ENCODE results near the gene DSC3. TPM values are rescaled to one million over a fixed set of nuclear protein-coding genes. Genes with fewer than 3 reads are reported as not detected.

DSC3 gene
- total RNA-seq (2021), result not detected in 2 replicates
- percentile 7 among the genes with signal in this experiment for Bru-seq, nascent RNA
- percentile 9 among the genes with signal in this experiment for BruChase-seq, experiment 1, labeled RNA remaining after a 2-hour chase
- BruChase-seq, experiment 2, labeled RNA remaining after a 6-hour chase, result percentile 11 among the genes with signal in this experiment
- long read RNA-seq, result 0 reads

- Histone ChIP-seq H3K36me3 (ENCODE audit: low read depth) (no peaks in the 10 kb centered on the region), H2AFZ (no peak within 1 kb of the TSS), H3K9me2 (ENCODE audit: insufficient read depth) (no peaks in the 10 kb centered on the region), H3K4me2 (no peak within 1 kb of the TSS), H3K4me3 (no peak within 1 kb of the TSS), H3K4me1 (replicated peaks; ENCODE audit: insufficient read depth) (no peaks in the 10 kb centered on the region), H3K27me3 (ENCODE audit: insufficient read depth, low read depth) (no peaks in the 10 kb centered on the region), H3F3A (ENCODE audit: insufficient read depth, low read depth) (no peaks in the 10 kb centered on the region), H3K9me3 (ENCODE audit: insufficient read depth, low read depth) (no peaks in the 10 kb centered on the region), H3K27ac (no peak within 1 kb of the TSS), H3K79me2 (ENCODE audit: low read depth) (no peaks in the 10 kb centered on the region), H4K20me1 (ENCODE audit: insufficient read depth) (no peaks in the 10 kb centered on the region)
- no TSS peak for BruUV-seq (replicated peaks)
- no peak for DNase-seq
- CTCF ChIA-PET, result no interaction called here
- POLR2A ChIA-PET (ENCODE audit: unreplicated experiment), result interaction anchor here (0.6 kb wide), 1 partner anchor 153 kb away, joined by 4 read pairs; no protein-coding TSS in a partner anchor
- TF ChIP-seq EZH2 (IDR thresholded peaks at IDR 0.05; ENCODE audit: low read depth) (no peak), CTCF (conservative IDR thresholded peaks at IDR 0.05) (no peak)
- intact Hi-C loops (cut with micrococcal nuclease; ENCODE audit: unreplicated experiment), result no loop called here
Observed at GRCh38 chr18:31042406-31043181, at the start of gene DSC3. Gene DSC3, minus strand, starts transcription at chr18:31042742. Its CDS starts 82 bp downstream, at chr18:31042660.

- intact Hi-C loops (cut with micrococcal nuclease; ENCODE audit: unreplicated experiment), result no loop called here
- H3K36me3 ChIP-seq (ENCODE audit: low read depth), result no peaks in the 10 kb centered on the region; the same call in 1 of the 2 replicates
- no peak overlapping the region for H3K4me2 ChIP-seq
- no peaks in the 10 kb centered on the region for H3K9me3 ChIP-seq (ENCODE audit: insufficient read depth, low read depth)
- no peak overlapping the region for H2AFZ ChIP-seq
- TF ChIP-seq EZH2 (IDR thresholded peaks at IDR 0.05; ENCODE audit: low read depth), result no peak
- no peak for TF ChIP-seq CTCF (conservative IDR thresholded peaks at IDR 0.05)
- H3F3A ChIP-seq (ENCODE audit: insufficient read depth, low read depth), result no peaks in the 10 kb centered on the region
- BruUV-seq (replicated peaks), result no TSS peak
- no peaks in the 10 kb centered on the region for H3K79me2 ChIP-seq (ENCODE audit: low read depth)
- H3K27ac ChIP-seq, result no peak overlapping the region
- no peak for DNase-seq
- H3K27me3 ChIP-seq (ENCODE audit: insufficient read depth, low read depth), result no peaks in the 10 kb centered on the region
- POLR2A ChIA-PET (ENCODE audit: unreplicated experiment), result no interaction called here
- no peak overlapping the region for H3K4me3 ChIP-seq
- H4K20me1 ChIP-seq (ENCODE audit: insufficient read depth), result no peaks in the 10 kb centered on the region
- H3K4me1 ChIP-seq (replicated peaks; ENCODE audit: insufficient read depth), result no peaks in the 10 kb centered on the region
- no peaks in the 10 kb centered on the region for H3K9me2 ChIP-seq (ENCODE audit: insufficient read depth)
- CTCF ChIA-PET, result no interaction called here
Observed at GRCh38 chr18:31091350-31091749, 48.8 kb upstream of the DSC3 start.

- Histone ChIP-seq H3K27ac (no peak overlapping the region), H3K4me1 (replicated peaks; ENCODE audit: insufficient read depth) (no peaks in the 10 kb centered on the region), H3K79me2 (ENCODE audit: low read depth) (no peaks in the 10 kb centered on the region), H4K20me1 (ENCODE audit: insufficient read depth) (no peaks in the 10 kb centered on the region), H3K4me3 (no peak overlapping the region), H3K36me3 (ENCODE audit: low read depth) (no peaks in the 10 kb centered on the region; the same call in 1 of the 2 replicates), H3K4me2 (no peak overlapping the region), H2AFZ (no peak overlapping the region), H3K9me3 (ENCODE audit: insufficient read depth, low read depth) (no peaks in the 10 kb centered on the region), H3F3A (ENCODE audit: insufficient read depth, low read depth) (no peaks in the 10 kb centered on the region), H3K9me2 (ENCODE audit: insufficient read depth) (no peaks in the 10 kb centered on the region), H3K27me3 (ENCODE audit: insufficient read depth, low read depth) (no peaks in the 10 kb centered on the region)
- intact Hi-C loops (cut with micrococcal nuclease; ENCODE audit: unreplicated experiment), result no loop called here
- DNase-seq, result no peak
- CTCF ChIA-PET, result no interaction called here
- POLR2A ChIA-PET (ENCODE audit: unreplicated experiment), result no interaction called here
- no peak for TF ChIP-seq EZH2 (IDR thresholded peaks at IDR 0.05; ENCODE audit: low read depth)
- TF ChIP-seq CTCF (conservative IDR thresholded peaks at IDR 0.05), result no peak
- no TSS peak for BruUV-seq (replicated peaks)
Observed at GRCh38 chr18:31088532-31088931, 46.0 kb upstream of the DSC3 start.

Measured in PC-9 (cell line).